Fibroblast of lung (primary cell): ENCODE data around the gene EEPD1. TPM values are rescaled to one million over a fixed set of nuclear protein-coding genes. Genes with fewer than 3 reads are reported as not detected.

Source experiments
- DNase-seq, 2 donors: peaks; one replicate each; pipeline versions ENCODE4 v3.0.0 to v3.0.0-alpha.2; 2010; ENCODE audit warnings: low read depth in 2 of 2
- H2AFZ ChIP-seq: 2 replicates; pipeline ENCODE4 v1.5.1; 2012; ENCODE audit warnings: low read length, control low read depth, inconsistent platforms
- H3K27ac ChIP-seq: 2 replicates; pipeline ENCODE4 v1.5.1; 2011; ENCODE audit warnings: low read length, control low read depth; ENCODE audit not compliant: insufficient read depth
- H3K27me3 ChIP-seq: 2 replicates; pipeline ENCODE4 v1.5.1; 2011; ENCODE audit warnings: mild to moderate bottlenecking, low read length; ENCODE audit not compliant: control insufficient read depth, insufficient read depth
- H3K36me3 ChIP-seq: 2 replicates; pipeline ENCODE4 v1.5.1; 2011; ENCODE audit warnings: low read length; ENCODE audit not compliant: control insufficient read depth, insufficient read depth
- H3K4me1 ChIP-seq: 2 replicates; pipeline ENCODE4 v1.5.1; 2011; ENCODE audit warnings: low read length; ENCODE audit not compliant: control insufficient read depth, insufficient read depth; ENCODE audit errors: extremely low read depth
- H3K4me2 ChIP-seq: 2 replicates; pipeline ENCODE4 v1.5.1; 2011; ENCODE audit warnings: low read length, control low read depth; ENCODE audit not compliant: insufficient read depth; ENCODE audit errors: extremely low read depth
- H3K4me3 ChIP-seq, 4 experiments: fragments of 200-600 bp in 1 of 4; sonication (generic) in 1 of 4; replicated peaks in 1 of 4; 2 replicates each; pipeline ENCODE4 v1.5.1; 2011 to 2016; ENCODE audit warnings: low read length in 4 of 4, low read depth in 3 of 4, mild to moderate bottlenecking in 3 of 4, control low read depth in 2 of 4, inconsistent platforms in 1 of 4, mixed read lengths in 1 of 4; ENCODE audit not compliant: insufficient read depth in 1 of 4; ENCODE audit errors: control extremely low read depth in 1 of 4
- H3K79me2 ChIP-seq: 2 replicates; pipeline ENCODE4 v1.5.1; 2012; ENCODE audit warnings: mild to moderate bottlenecking, low read length, inconsistent platforms; ENCODE audit not compliant: control insufficient read depth, insufficient read depth
- H3K9ac ChIP-seq: 2 replicates; pipeline ENCODE4 v1.5.1; 2011; ENCODE audit warnings: mild to moderate bottlenecking, low read length, control low read depth; ENCODE audit not compliant: insufficient read depth
- H3K9me3 ChIP-seq: 2 replicates; pipeline ENCODE4 v1.5.1; 2012; ENCODE audit warnings: low read depth, low read length; ENCODE audit not compliant: control insufficient read depth, insufficient read depth
- H4K20me1 ChIP-seq: 2 replicates; pipeline ENCODE4 v1.5.1; 2011; ENCODE audit warnings: low read length; ENCODE audit not compliant: control insufficient read depth, insufficient read depth; ENCODE audit errors: extremely low read depth
- EZH2 ChIP-seq: IDR thresholded peaks from 2 replicates; pipeline ENCODE4 v1.5.1; 2012; ENCODE audit warnings: low read length, control low read depth, mild to moderate bottlenecking; ENCODE audit errors: missing control alignments
- polyA plus RNA-seq, 2 donors: library from polyadenylated mRNA; depleted of rRNA in 1 of 2; stranded (reverse) in 1 of 2; unstranded in 1 of 2; fragments of >200 nt; gene quantifications; 2 replicates each; pipeline ENCODE4 v1.2.1, GENCODE V29; 2011 to 2012; ENCODE audit warnings: missing spikeins in 1 of 2
- total RNA-seq: library from RNA; depleted of rRNA; stranded (reverse); fragments of >200 nt; gene quantifications from 2 replicates; pipeline ENCODE4 v1.2.1, GENCODE V29; 2014
- TF ChIP-seq, protein P1 (sequence below), 2 donors: IDR thresholded peaks in 1 of 2; conservative IDR thresholded peaks in 1 of 2; 1 replicate in 1 of 2; 2 replicates in 1 of 2; pipeline ENCODE4 v1.5.1; 2011 to 2012; ENCODE audit warnings: low read length in 2 of 2, control low read depth in 1 of 2, inconsistent platforms in 1 of 2, low read depth in 1 of 2, mild to moderate bottlenecking in 1 of 2

The EEPD1 gene
- total and polyA plus RNA-seq, 2 donors (not counting 1 experiment from before 2014, with no cell fraction given), result 8.4 to 15.9 TPM

DNA sequence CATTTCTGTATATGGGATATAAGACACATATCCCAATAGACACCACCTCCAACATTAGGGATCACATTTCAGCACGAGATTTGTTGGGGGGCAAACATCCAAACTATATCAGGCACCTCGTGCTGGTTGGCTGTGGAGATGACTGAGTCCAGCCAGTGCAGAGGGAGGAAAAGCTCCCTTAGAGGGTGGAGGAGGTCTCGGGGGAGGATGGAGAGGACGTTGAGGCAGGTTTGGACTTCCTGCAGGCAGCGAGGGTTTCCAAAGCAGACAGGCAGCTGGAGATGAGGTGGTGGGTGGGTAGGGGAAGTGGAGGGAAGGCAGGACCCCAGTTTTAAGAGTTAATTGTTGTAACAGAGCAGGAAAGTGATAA is 56.7 kb downstream of the EEPD1 start:
- H3K79me2 ChIP-seq, result no peaks in the 10 kb centered on the region
- H3K9me3 ChIP-seq, result no peaks in the 10 kb centered on the region
- H2AFZ ChIP-seq, result no peak overlapping the region
- no peak overlapping the region for H3K27ac ChIP-seq
- H4K20me1 ChIP-seq, result no peaks in the 10 kb centered on the region
- no peak overlapping the region for H3K4me3 ChIP-seq
- no peaks in the 10 kb centered on the region for H3K27me3 ChIP-seq
- no peak for DNase-seq
- peaks cover 19% of the 10 kb centered on the region for H3K4me1 ChIP-seq
- H3K4me2 ChIP-seq, result no peak overlapping the region
- TF ChIP-seq EZH2, result no peak
- TF ChIP-seq, protein P1, sequence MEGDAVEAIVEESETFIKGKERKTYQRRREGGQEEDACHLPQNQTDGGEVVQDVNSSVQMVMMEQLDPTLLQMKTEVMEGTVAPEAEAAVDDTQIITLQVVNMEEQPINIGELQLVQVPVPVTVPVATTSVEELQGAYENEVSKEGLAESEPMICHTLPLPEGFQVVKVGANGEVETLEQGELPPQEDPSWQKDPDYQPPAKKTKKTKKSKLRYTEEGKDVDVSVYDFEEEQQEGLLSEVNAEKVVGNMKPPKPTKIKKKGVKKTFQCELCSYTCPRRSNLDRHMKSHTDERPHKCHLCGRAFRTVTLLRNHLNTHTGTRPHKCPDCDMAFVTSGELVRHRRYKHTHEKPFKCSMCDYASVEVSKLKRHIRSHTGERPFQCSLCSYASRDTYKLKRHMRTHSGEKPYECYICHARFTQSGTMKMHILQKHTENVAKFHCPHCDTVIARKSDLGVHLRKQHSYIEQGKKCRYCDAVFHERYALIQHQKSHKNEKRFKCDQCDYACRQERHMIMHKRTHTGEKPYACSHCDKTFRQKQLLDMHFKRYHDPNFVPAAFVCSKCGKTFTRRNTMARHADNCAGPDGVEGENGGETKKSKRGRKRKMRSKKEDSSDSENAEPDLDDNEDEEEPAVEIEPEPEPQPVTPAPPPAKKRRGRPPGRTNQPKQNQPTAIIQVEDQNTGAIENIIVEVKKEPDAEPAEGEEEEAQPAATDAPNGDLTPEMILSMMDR (conservative IDR thresholded peaks at IDR 0.05 in 1 of 2, IDR thresholded peaks at IDR 0.05 in 1 of 2; ENCODE audit: low read depth in 1 of 2, low read length in 2 of 2), result no peak
- H3K36me3 ChIP-seq, result no peaks in the 10 kb centered on the region
- no peak overlapping the region for H3K9ac ChIP-seq

DNA sequence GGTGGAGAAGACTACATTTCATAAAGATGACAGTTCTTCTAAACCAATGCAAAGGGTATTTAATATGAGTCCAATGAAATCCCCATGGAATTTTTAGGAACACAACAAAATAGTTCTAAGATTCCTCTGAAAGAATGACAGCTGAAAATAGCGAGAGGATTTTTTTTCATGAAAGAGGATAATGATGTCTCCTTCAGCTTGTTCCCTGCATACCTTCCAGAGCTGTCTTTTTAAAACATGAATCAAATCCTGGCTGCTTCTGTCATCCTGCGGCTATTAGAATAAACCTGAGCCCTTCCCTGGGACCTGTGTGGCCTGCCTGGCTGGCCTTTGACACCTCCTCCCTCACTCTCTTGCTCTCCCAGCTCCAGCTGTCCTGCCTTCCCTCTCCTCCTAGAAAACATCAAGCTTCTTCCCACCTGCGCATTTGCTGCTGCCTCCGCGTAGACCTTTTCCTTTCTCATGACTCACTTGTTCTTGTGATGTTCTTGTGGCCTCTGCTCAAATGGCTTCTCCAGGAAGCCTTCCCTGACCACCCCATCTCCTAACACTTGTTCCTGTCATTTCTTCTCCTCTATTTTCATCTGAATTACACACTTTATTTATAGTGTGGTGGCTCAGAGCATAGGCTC is 57.4 kb downstream of the EEPD1 start:
- Histone ChIP-seq H3K4me2 (no peak overlapping the region), H2AFZ (no peak overlapping the region), H3K27ac (no peak overlapping the region), H3K4me1 (peaks cover 19% of the 10 kb centered on the region), H3K9ac (no peak overlapping the region), H3K36me3 (no peaks in the 10 kb centered on the region), H4K20me1 (no peaks in the 10 kb centered on the region), H3K4me3 (no peak overlapping the region), H3K79me2 (no peaks in the 10 kb centered on the region), H3K9me3 (no peaks in the 10 kb centered on the region), H3K27me3 (no peaks in the 10 kb centered on the region)
- TF ChIP-seq, protein P1 (conservative IDR thresholded peaks at IDR 0.05 in 1 of 2, IDR thresholded peaks at IDR 0.05 in 1 of 2; ENCODE audit: low read depth in 1 of 2, low read length in 2 of 2), result no peak
- no peak for TF ChIP-seq EZH2
- DNase-seq, result peak in 1 of 2 donors; percentile 50

DNA sequence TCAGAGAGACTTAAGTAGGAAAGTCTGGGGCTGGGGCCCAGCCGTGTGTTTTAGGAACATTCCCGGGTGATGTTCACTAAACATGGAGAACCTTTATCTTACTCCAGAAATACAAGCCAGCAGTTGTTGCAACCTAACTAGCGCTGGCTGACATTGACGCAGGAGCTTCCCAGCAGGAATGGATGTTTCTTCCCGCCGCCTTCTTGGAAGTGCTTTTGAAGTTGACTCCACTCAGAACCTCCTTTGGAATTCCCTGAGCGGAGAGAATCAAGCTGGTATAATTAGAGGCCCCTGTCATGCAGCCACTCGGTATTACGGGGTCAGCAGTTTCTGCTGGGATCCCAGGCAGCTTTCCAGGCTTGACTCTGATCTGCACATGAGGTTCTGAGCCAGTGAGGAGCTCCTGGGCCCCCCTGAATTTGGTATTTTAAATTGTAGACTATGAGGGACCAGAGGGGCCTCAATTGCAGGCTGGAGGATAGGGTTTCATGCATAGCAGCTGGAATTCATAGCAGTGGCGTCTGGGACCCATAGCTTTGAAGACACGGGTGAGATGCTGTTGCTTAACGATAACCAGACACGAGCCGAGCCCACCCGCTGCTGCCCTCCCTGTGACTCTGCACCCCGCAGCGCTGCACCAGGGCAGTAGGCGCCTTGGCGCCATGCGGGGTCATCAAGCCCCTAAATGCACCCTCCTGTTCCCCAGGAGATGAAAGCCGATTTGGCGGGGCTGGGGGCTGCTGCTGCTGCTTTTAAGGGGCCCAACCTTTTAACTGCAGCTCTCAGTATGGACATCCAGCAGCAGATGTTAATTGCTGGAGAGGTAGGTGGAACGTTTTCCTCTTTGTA is 61.8 kb downstream of the EEPD1 start:
- no peak overlapping the region for H3K27ac ChIP-seq
- no peaks in the 10 kb centered on the region for H3K79me2 ChIP-seq
- H4K20me1 ChIP-seq, result no peaks in the 10 kb centered on the region
- no peaks in the 10 kb centered on the region for H3K9me3 ChIP-seq
- no peak overlapping the region for H3K4me2 ChIP-seq
- peaks cover 9% of the 10 kb centered on the region for H3K4me1 ChIP-seq
- DNase-seq, result peak; percentile 33 to 53
- H3K9ac ChIP-seq, result no peak overlapping the region
- H3K36me3 ChIP-seq, result no peaks in the 10 kb centered on the region
- H3K4me3 ChIP-seq, result no peak overlapping the region
- TF ChIP-seq EZH2, result no peak
- TF ChIP-seq, protein P1 (conservative IDR thresholded peaks at IDR 0.05 in 1 of 2, IDR thresholded peaks at IDR 0.05 in 1 of 2; ENCODE audit: low read depth in 1 of 2, low read length in 2 of 2), result no peak
- no peak overlapping the region for H2AFZ ChIP-seq
- H3K27me3 ChIP-seq, result no peaks in the 10 kb centered on the region
